SK-N-DZ (cell line): ENCODE results near the gene AP2M1.
A peak's percentile ranks its signal among the peaks of the same experiment; 100 is the strongest.

Source experiments
- DNase-seq: peaks from one replicate; pipeline ENCODE4 v3.0.0-alpha.2; 2015; ENCODE audit warnings: low spot score

AP2M1 gene

GRCh38 chr3:184178521-184179138 is 4.0 kb downstream of the AP2M1 start:
- DNase-seq, result no peak

- DNase-seq, result no peak
These were observed 5.5 kb downstream of the AP2M1 start for GRCh38 chr3:184180165-184180564.

- DNase-seq, result no peak
These were observed 6.9 kb downstream of the AP2M1 start for GRCh38 chr3:184181596-184181995.

GRCh38 chr3:184183679-184184078 is 9.0 kb downstream of the AP2M1 start:
- DNase-seq, result no peak

GRCh38 chr3:184184546-184185230 is 10.0 kb downstream of the AP2M1 start:
- no peak for DNase-seq

- DNase-seq, result peak; percentile 100
These were observed 11.0 kb downstream of the AP2M1 start for GRCh38 chr3:184185461-184186183.

GRCh38 chr3:184186184-184186901 is 11.7 kb downstream of the AP2M1 start, which contains the start of gene ABCF3:
TSS of gene ABCF3 (plus strand) at chr3:184186199. CDS start at chr3:184186208, 9 bp downstream.
- DNase-seq, result no peak

GRCh38 chr3:184186902-184187207 is 12.2 kb downstream of the AP2M1 start:
- DNase-seq, result no peak

GRCh38 chr3:184188080-184188479 is 13.4 kb downstream of the AP2M1 start:
- no peak for DNase-seq

GRCh38 chr3:184189421-184189820 is 14.8 kb downstream of the AP2M1 start:
- no peak for DNase-seq

- DNase-seq, result no peak
These were observed 18.2 kb downstream of the AP2M1 start for GRCh38 chr3:184192889-184193288.

GRCh38 chr3:184193991-184194539 is 19.4 kb downstream of the AP2M1 start:
- DNase-seq, result no peak

GRCh38 chr3:184196536-184196935 is 21.9 kb downstream of the AP2M1 start:
- DNase-seq, result no peak

GRCh38 chr3:184198509-184198908 is 23.9 kb downstream of the AP2M1 start:
- DNase-seq, result no peak

- peak; percentile 45 for DNase-seq
These were observed 26.2 kb downstream of the AP2M1 start for GRCh38 chr3:184200825-184201224.

GRCh38 chr3:184203526-184203925 is 28.9 kb downstream of the AP2M1 start:
- DNase-seq, result no peak

- DNase-seq, result no peak
These were observed 34.7 kb downstream of the AP2M1 start for GRCh38 chr3:184209146-184209923.

GRCh38 chr3:184211297-184211696 is 36.6 kb downstream of the AP2M1 start:
- DNase-seq, result peak; percentile 99

- DNase-seq, result peak; percentile 91
These were observed 37.1 kb downstream of the AP2M1 start for GRCh38 chr3:184211718-184212117.

GRCh38 chr3:184218814-184219213 is 44.2 kb downstream of the AP2M1 start:
- DNase-seq, result no peak

GRCh38 chr3:184222521-184222920 is 47.9 kb downstream of the AP2M1 start:
- no peak for DNase-seq
